KOPT-K1 (cell line): ENCODE results near the gene PHLDA1.

ENCODE experiments used
- H3K27ac ChIP-seq: fragments of 200-600 bp; sonication (generic); 2 replicates; pipeline ENCODE4 v1.5.1; 2016; ENCODE audit warnings: antibody characterized with exemption, mild to moderate bottlenecking, low read depth, low read length; ENCODE audit not compliant: poor library complexity, severe bottlenecking
- H3K36me3 ChIP-seq: fragments of 200-600 bp; sonication (generic); 2 replicates; pipeline ENCODE4 v1.5.1; 2017; ENCODE audit warnings: antibody characterized with exemption, mild to moderate bottlenecking, low read length, moderate library complexity; ENCODE audit not compliant: insufficient read depth
- H3K9me3 ChIP-seq: fragments of 200-600 bp; sonication (generic); 2 replicates; pipeline ENCODE4 v1.5.1; 2017; ENCODE audit warnings: antibody characterized with exemption, low read length, mild to moderate bottlenecking; ENCODE audit not compliant: insufficient read depth, poor library complexity, severe bottlenecking

PHLDA1 gene

GRCh38 chr12:75976913-75977312 lies 54.7 kb downstream of the PHLDA1 start:
- no peak overlapping the region for H3K27ac ChIP-seq

GRCh38 chr12:75976113-75976512 lies 55.5 kb downstream of the PHLDA1 start:
- Histone ChIP-seq H3K9me3 (no peaks in the 10 kb centered on the region), H3K27ac (no peak overlapping the region), H3K36me3 (no peaks in the 10 kb centered on the region)

More at GRCh38 chr12:75976913-75977312, 54.7 kb downstream of the PHLDA1 start:
- Histone ChIP-seq H3K9me3 (no peaks in the 10 kb centered on the region), H3K36me3 (no peaks in the 10 kb centered on the region)

- H3K9me3 ChIP-seq = no peaks in the 10 kb centered on the region
These were observed 55.9 kb downstream of the PHLDA1 start for GRCh38 chr12:75975702-75976101.

More at GRCh38 chr12:75975702-75976101, 55.9 kb downstream of the PHLDA1 start:
- no peak overlapping the region for H3K27ac ChIP-seq
- H3K36me3 ChIP-seq = no peaks in the 10 kb centered on the region
